HEK293T (cell line): Measurements from ENCODE around the gene EHMT2.

Experiments used
- BHLHE40 ChIP-seq: fragments of 450-650 bp; IDR thresholded peaks from 2 replicates; pipeline ENCODE4 v1.6.1; 2016; ENCODE audit warnings: mild to moderate bottlenecking, moderate library complexity, borderline replicate concordance
- ELF4 ChIP-seq: fragments of 450-650 bp; IDR thresholded peaks from 2 replicates; pipeline ENCODE4 v1.6.1; 2017; ENCODE audit warnings: antibody characterized with exemption
- FOXM1 ChIP-seq: fragments of 450-650 bp; IDR thresholded peaks from 2 replicates; pipeline ENCODE4 v1.6.1; 2017; ENCODE audit warnings: mild to moderate bottlenecking, borderline replicate concordance

GRCh38 chr6:31903957-31904356, 6.5 kb upstream of the EHMT2 start:
- TF ChIP-seq BHLHE40 (no peak), ELF4 (no peak), FOXM1 (no peak)
